Ascending aorta (tissue), 2 donors: Measurements from ENCODE around the gene LARP4B. TPM values are rescaled to one million over a fixed set of nuclear protein-coding genes. Genes with fewer than 3 reads are reported as not detected.

Experiments
- DNase-seq, 2 donors: peaks; one replicate each; pipeline ENCODE4 v3.0.0-alpha.2; 2019; ENCODE audit warnings: low spot score in 2 of 2
- H3K27ac ChIP-seq, 2 donors: fragments of 200-600 bp; sonication (generic); one replicate each; pipeline ENCODE4 v1.5.1; 2016 to 2017; ENCODE audit warnings: mild to moderate bottlenecking in 1 of 2
- H3K27me3 ChIP-seq: fragments of 200-600 bp; sonication (generic); one replicate; pipeline ENCODE4 v1.5.1; 2017
- H3K36me3 ChIP-seq, 2 donors: fragments of 200-600 bp; sonication (generic); one replicate each; pipeline ENCODE4 v1.5.1; 2016
- H3K4me1 ChIP-seq, 2 donors: fragments of 200-600 bp; sonication (generic); one replicate each; pipeline ENCODE4 v1.5.1; 2016 to 2017; ENCODE audit warnings: mild to moderate bottlenecking in 1 of 2
- H3K4me3 ChIP-seq, 2 donors: fragments of 200-600 bp; sonication (generic); one replicate each; pipeline ENCODE4 v1.5.1; 2016 to 2017; ENCODE audit warnings: mild to moderate bottlenecking in 1 of 2
- H3K9me3 ChIP-seq, 2 donors: fragments of 200-600 bp; sonication (generic); one replicate each; pipeline ENCODE4 v1.5.1; 2016
- CTCF ChIP-seq, 3 experiments: fragments of 200-600 bp in 2 of 3; fragments of 450-650 bp in 1 of 3; sonication (generic) in 2 of 3; IDR thresholded peaks; one replicate each; pipeline ENCODE4 v1.5.1; 2016 to 2019; ENCODE audit warnings: antibody characterized with exemption in 3 of 3, mild to moderate bottlenecking in 1 of 3, moderate library complexity in 1 of 3
- intact Hi-C: fragments of 100-400 bp; cut with DNase I; formaldehyde crosslinking; loops from one replicate; pipeline ENCODE4 v1.15.1; 2023
- total RNA-seq: library from RNA; depleted of rRNA; stranded (reverse); fragments of >200 nt; gene quantifications from one replicate; pipeline ENCODE4 v1.1.0, GENCODE V29; 2016

Gene LARP4B
- total RNA-seq, 1 donor from 2014 or later, result 31.6 TPM

- Histone ChIP-seq H3K36me3 (peaks cover 0 to 10% of the 10 kb centered on the region in 2 donors), H3K27ac (no peak overlapping the region), H3K4me3 (no peak overlapping the region), H3K4me1 (peaks cover 11 to 31% of the 10 kb centered on the region in 2 donors), H3K27me3 (no peaks in the 10 kb centered on the region), H3K9me3 (no peaks in the 10 kb centered on the region)
- intact Hi-C loops, result no loop called here
- no peak for TF ChIP-seq CTCF (IDR thresholded peaks at IDR 0.05)
- no peak for DNase-seq
Observed at GRCh38 chr10:926075-926698, 5.3 kb downstream of the LARP4B start.

DNA sequence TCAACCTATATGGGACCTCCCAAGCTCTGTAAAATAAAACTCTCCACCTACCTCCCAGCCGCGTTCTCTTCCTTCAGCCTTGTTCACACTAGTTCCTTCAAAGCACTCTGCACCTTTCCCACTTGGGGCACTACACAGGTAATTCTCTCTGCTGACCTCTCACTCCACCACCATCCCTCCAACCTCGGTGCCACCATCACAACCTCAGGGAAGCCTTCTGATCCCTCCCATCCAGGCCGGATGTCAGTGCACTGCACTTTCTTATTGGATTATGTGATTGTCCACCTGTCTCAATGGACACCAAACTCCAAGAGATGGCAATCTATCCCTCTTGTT lies 7.0 kb downstream of the LARP4B start:
- intact Hi-C loops, result no loop called here
- Histone ChIP-seq H3K27ac (no peak overlapping the region), H3K27me3 (no peaks in the 10 kb centered on the region), H3K9me3 (no peaks in the 10 kb centered on the region), H3K4me3 (no peak overlapping the region), H3K4me1 (peaks cover 4 to 21% of the 10 kb centered on the region in 2 donors), H3K36me3 (peaks cover 0 to 10% of the 10 kb centered on the region in 2 donors)
- no peak for TF ChIP-seq CTCF (IDR thresholded peaks at IDR 0.05)
- DNase-seq, result no peak

GRCh38 chr10:923844-924523 lies 7.5 kb downstream of the LARP4B start:
- H3K36me3 ChIP-seq, result peaks cover 0 to 10% of the 10 kb centered on the region in 2 donors
- H3K4me3 ChIP-seq, result no peak overlapping the region
- DNase-seq, result no peak
- no peaks in the 10 kb centered on the region for H3K9me3 ChIP-seq
- no peak for TF ChIP-seq CTCF (IDR thresholded peaks at IDR 0.05)
- H3K27ac ChIP-seq, result no peak overlapping the region
- intact Hi-C loops, result no loop called here
- H3K4me1 ChIP-seq, result peaks cover 4 to 16% of the 10 kb centered on the region in 2 donors
- H3K27me3 ChIP-seq, result no peaks in the 10 kb centered on the region

- no peak for DNase-seq
- no peaks in the 10 kb centered on the region for H3K9me3 ChIP-seq
- H3K27me3 ChIP-seq, result no peaks in the 10 kb centered on the region
- intact Hi-C loops, result no loop called here
- no peak overlapping the region for H3K4me3 ChIP-seq
- H3K27ac ChIP-seq, result no peak overlapping the region
- TF ChIP-seq CTCF (IDR thresholded peaks at IDR 0.05), result no peak
- H3K36me3 ChIP-seq, result peaks cover 0 to 10% of the 10 kb centered on the region in 2 donors
- peaks cover 0 to 10% of the 10 kb centered on the region in 2 donors for H3K4me1 ChIP-seq
Observed at GRCh38 chr10:921471-922414, 9.8 kb downstream of the LARP4B start.

DNA sequence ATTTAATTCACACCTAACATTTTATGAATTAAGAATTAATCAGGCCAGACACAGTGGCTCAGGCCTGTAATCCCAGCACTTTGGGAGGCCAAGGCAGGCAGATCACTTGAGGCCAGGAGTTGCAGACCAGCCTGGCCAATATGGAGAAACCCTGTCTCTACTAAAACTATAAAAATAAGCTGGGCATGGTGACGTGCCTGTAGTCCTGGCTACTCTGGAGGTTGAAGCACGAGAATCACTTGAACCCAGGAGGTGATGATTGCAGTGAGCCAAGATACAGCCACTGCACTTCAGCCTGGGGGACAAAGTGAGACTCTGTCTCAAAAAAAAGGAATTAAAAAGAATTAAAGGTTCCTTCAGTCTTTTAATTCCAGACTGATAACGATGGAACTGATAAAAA lies 11.1 kb downstream of the LARP4B start:
- Histone ChIP-seq H3K27me3 (no peaks in the 10 kb centered on the region), H3K9me3 (no peaks in the 10 kb centered on the region), H3K27ac (no peak overlapping the region), H3K36me3 (peaks cover 0 to 6% of the 10 kb centered on the region in 2 donors), H3K4me1 (peaks cover 0 to 7% of the 10 kb centered on the region in 2 donors), H3K4me3 (no peak overlapping the region)
- no peak for DNase-seq
- intact Hi-C loops, result no loop called here
- TF ChIP-seq CTCF (IDR thresholded peaks at IDR 0.05), result no peak
